NT2/D1 (cell line): ENCODE results near the gene CD248.

Experiments
- SUZ12 ChIP-seq: IDR thresholded peaks from 2 replicates; pipeline ENCODE4 v1.6.1; 2011; ENCODE audit not compliant: insufficient read length, insufficient read depth; ENCODE audit errors: extremely low read depth
- YY1 ChIP-seq: IDR thresholded peaks from 2 replicates; pipeline ENCODE4 v1.6.1; 2011; ENCODE audit not compliant: insufficient read length, insufficient read depth

DNA sequence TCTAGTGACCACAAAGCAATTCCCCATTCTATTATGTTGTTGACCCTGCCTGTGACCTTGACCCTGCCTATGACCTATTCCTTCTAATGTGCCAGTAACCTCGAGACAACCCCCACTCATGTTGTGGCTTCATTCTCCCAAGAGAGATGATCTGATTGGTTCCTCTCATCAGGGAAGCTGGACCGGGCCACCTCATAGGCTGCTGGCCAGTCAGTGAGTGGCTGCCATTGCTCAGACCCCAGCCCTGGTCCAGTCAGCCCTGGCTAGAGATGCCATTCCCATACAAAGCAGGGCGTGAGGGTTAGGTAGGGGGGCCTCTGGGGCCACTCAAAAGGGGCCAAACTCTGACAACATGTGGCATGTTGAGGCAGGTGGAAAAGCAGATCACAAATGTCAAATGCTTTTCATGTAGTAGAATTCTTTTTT, 42.8 kb upstream of the CD248 start:
- TF ChIP-seq YY1 (no peak), SUZ12 (no peak)
